Glutamatergic neuron (in vitro differentiated cells): ENCODE results near the gene C1orf116. TPM values are rescaled to one million over a fixed set of nuclear protein-coding genes. Genes with fewer than 3 reads are reported as not detected.

Source experiments
- DNase-seq: peaks from one replicate; pipeline ENCODE4 v3.0.0; 2022
- H3K27ac Mint-ChIP-seq: one replicate; pipeline ENCODE4 v1.8.0; 2020; ENCODE audit warnings: mild to moderate bottlenecking, mixed read lengths, inconsistent platforms; ENCODE audit not compliant: unreplicated experiment
- H3K27me3 Mint-ChIP-seq: one replicate; pipeline ENCODE4 v1.8.0; 2020; ENCODE audit warnings: mild to moderate bottlenecking, moderate library complexity, mixed read lengths, inconsistent platforms; ENCODE audit not compliant: unreplicated experiment
- H3K36me3 Mint-ChIP-seq: one replicate; pipeline ENCODE4 v1.8.0; 2020; ENCODE audit warnings: mild to moderate bottlenecking, mixed read lengths, inconsistent platforms; ENCODE audit not compliant: unreplicated experiment
- H3K4me1 Mint-ChIP-seq: one replicate; pipeline ENCODE4 v1.8.0; 2020; ENCODE audit warnings: mild to moderate bottlenecking, low read depth, mixed read lengths, inconsistent platforms; ENCODE audit not compliant: unreplicated experiment
- H3K4me3 Mint-ChIP-seq: one replicate; pipeline ENCODE4 v1.8.0; 2020; ENCODE audit warnings: mild to moderate bottlenecking, mixed read lengths, inconsistent platforms; ENCODE audit not compliant: unreplicated experiment
- H3K9me3 Mint-ChIP-seq: one replicate; pipeline ENCODE4 v1.8.0; 2020; ENCODE audit warnings: mild to moderate bottlenecking, moderate library complexity, mixed read lengths, inconsistent platforms; ENCODE audit not compliant: unreplicated experiment
- CTCF ChIP-seq: fragments of 200-600 bp; sonication (generic); IDR thresholded peaks from one replicate; pipeline ENCODE4 v1.5.0; 2021; ENCODE audit not compliant: partially characterized antibody, unreplicated experiment
- total RNA-seq: library from RNA; stranded (reverse); fragmentation: NEBNext Ultra II Directional; extraction: Animal tissue kit (Norgen Biotek cat#: 25700); gene quantifications from one replicate; pipeline ENCODE4 v1.2.1, GENCODE V29; 2021; ENCODE audit not compliant: unreplicated experiment

C1orf116 gene
- total RNA-seq, 1 donor from 2014 or later = not detected

- DNase-seq = no peak
- H3K27me3 Mint-ChIP-seq = peaks cover 6% of the 10 kb centered on the region
- H3K9me3 Mint-ChIP-seq = peaks cover 4% of the 10 kb centered on the region
- no peak for TF ChIP-seq CTCF
- peak within 1 kb of the TSS; percentile 98 for H3K27ac Mint-ChIP-seq
- H3K4me1 Mint-ChIP-seq = peaks cover 7% of the 10 kb centered on the region
- H3K4me3 Mint-ChIP-seq = peak within 1 kb of the TSS; percentile 100
- H3K36me3 Mint-ChIP-seq = no peaks in the 10 kb centered on the region
These were observed 18.8 kb upstream of the C1orf116 start, which contains the start of gene YOD1 for GRCh38 chr1:207051191-207051943. Gene YOD1 (minus strand): TSS chr1:207051208. CDS start chr1:207051030, 178 bp downstream.

DNA sequence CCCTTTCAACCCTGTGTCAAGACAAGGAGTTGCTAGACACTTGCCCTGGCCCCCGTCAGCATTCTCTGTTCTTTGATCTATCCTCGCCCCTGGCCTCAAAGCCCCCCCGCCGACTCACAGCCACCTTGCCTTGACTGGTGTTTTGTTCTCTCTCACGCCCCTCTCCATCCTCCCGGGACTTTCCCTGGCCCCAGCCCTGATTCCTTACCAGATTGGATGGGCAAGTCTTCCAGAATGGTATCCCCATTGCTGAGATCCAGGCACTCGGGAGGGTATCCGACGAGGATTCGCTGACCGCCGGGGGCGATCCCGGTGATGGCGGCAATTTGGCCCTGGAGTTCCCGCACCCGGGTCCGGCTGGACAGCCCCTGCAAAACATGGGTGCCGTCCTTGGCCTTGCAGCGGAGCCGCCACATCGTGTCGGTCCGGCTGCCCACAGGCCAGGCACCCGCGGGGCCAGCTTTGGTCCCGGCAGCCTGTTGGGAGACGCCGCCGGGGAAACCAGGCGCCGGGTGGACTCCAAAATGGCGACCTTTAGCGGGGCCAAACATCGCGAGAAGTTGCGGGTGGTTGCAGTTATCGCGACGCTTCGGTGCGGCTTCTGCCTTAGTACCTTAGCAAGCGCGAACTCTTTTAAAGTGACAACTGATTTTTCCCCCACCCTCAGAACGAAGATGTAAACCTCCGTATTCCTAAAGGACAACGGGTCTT is 18.1 kb upstream of the C1orf116 start:
- H3K9me3 Mint-ChIP-seq = peaks cover 4% of the 10 kb centered on the region
- H3K36me3 Mint-ChIP-seq = no peaks in the 10 kb centered on the region
- peaks cover 7% of the 10 kb centered on the region for H3K4me1 Mint-ChIP-seq
- peak; percentile 94 for DNase-seq
- H3K27ac Mint-ChIP-seq = peak overlapping the region; percentile 98
- TF ChIP-seq CTCF = no peak
- peaks cover 6% of the 10 kb centered on the region for H3K27me3 Mint-ChIP-seq
- peak overlapping the region; percentile 100 for H3K4me3 Mint-ChIP-seq

DNA sequence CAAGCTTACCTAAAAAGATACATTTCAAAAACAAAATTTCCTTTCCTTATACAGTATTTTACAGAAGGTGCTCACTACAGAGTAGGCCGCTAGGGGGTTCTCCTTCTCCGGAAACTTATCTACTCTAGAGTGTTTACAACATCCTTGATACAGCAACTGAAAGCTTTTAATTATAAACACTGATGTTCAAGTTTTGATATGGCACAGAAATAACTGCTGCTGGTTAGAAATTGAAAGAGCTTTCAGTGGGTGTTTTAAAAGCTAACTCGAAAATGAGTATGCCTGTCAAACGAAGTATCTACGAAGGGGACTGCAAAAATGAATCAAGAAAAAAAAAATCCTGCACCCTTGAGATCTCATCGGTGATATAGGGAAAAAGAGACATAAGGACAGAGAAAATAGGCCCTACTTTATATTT is 17.4 kb upstream of the C1orf116 start:
- H3K4me1 Mint-ChIP-seq = peaks cover 7% of the 10 kb centered on the region
- H3K9me3 Mint-ChIP-seq = peaks cover 4% of the 10 kb centered on the region
- H3K36me3 Mint-ChIP-seq = no peaks in the 10 kb centered on the region
- H3K4me3 Mint-ChIP-seq = peak overlapping the region; percentile 100
- H3K27me3 Mint-ChIP-seq = peaks cover 6% of the 10 kb centered on the region
- no peak for DNase-seq
- H3K27ac Mint-ChIP-seq = peak overlapping the region; percentile 98
- peak; percentile 83 for TF ChIP-seq CTCF

GRCh38 chr1:207049514-207049913 is 17.0 kb upstream of the C1orf116 start:
- Mint-ChIP-seq H3K27ac (no peak overlapping the region), H3K36me3 (no peaks in the 10 kb centered on the region), H3K27me3 (peaks cover 6% of the 10 kb centered on the region), H3K4me1 (peaks cover 7% of the 10 kb centered on the region), H3K4me3 (peak overlapping the region; percentile 100), H3K9me3 (peaks cover 4% of the 10 kb centered on the region)
- DNase-seq = no peak
- no peak for TF ChIP-seq CTCF

GRCh38 chr1:207049054-207049453 is 16.5 kb upstream of the C1orf116 start:
- DNase-seq = no peak
- no peak overlapping the region for H3K27ac Mint-ChIP-seq
- H3K36me3 Mint-ChIP-seq = no peaks in the 10 kb centered on the region
- peaks cover 6% of the 10 kb centered on the region for H3K27me3 Mint-ChIP-seq
- peaks cover 7% of the 10 kb centered on the region for H3K4me1 Mint-ChIP-seq
- H3K4me3 Mint-ChIP-seq = peak overlapping the region; percentile 100
- peaks cover 4% of the 10 kb centered on the region for H3K9me3 Mint-ChIP-seq
- no peak for TF ChIP-seq CTCF
